AG09319 (cell line): ENCODE measurements around the gene CARD9.

ENCODE experiments used
- DNase-seq: peaks from one replicate; pipeline ENCODE4 v3.0.0-alpha.2; 2010; ENCODE audit warnings: low read depth; ENCODE audit errors: extremely low read depth
- CTCF ChIP-seq: IDR thresholded peaks from 2 replicates; pipeline ENCODE4 v1.5.1; 2011; ENCODE audit warnings: low read depth, mild to moderate bottlenecking, inconsistent platforms, low read length, moderate library complexity

The CARD9 gene

GRCh38 chr9:136330406-136330990 lies 43.0 kb downstream of the CARD9 start:
- DNase-seq = no peak
- no peak for TF ChIP-seq CTCF

GRCh38 chr9:136329636-136330405 lies 43.6 kb downstream of the CARD9 start:
- no peak for DNase-seq
- TF ChIP-seq CTCF = no peak

- no peak for TF ChIP-seq CTCF
- no peak for DNase-seq
Measured at GRCh38 chr9:136329211-136329627, 44.2 kb downstream of the CARD9 start.

GRCh38 chr9:136328622-136329041 lies 44.8 kb downstream of the CARD9 start:
- no peak for DNase-seq
- no peak for TF ChIP-seq CTCF

GRCh38 chr9:136328011-136328621 lies 45.4 kb downstream of the CARD9 start:
- TF ChIP-seq CTCF = no peak
- DNase-seq = no peak

GRCh38 chr9:136327304-136327974 lies 46.0 kb downstream of the CARD9 start, which contains the start of gene GPSM1:
GPSM1 (plus strand) TSS chr9:136327539; CDS start chr9:136327696, 157 bp downstream.
- no peak for TF ChIP-seq CTCF

More at GRCh38 chr9:136327304-136327974, 46.0 kb downstream of the CARD9 start, which contains the start of gene GPSM1:
- DNase-seq = no peak
